Colonic mucosa (tissue), 4 donors: ENCODE measurements around the gene PSMG3. TPM values are rescaled to one million over a fixed set of nuclear protein-coding genes. Genes with fewer than 3 reads are reported as not detected.

Experiments used
- DNase-seq: peaks from one replicate; pipeline ENCODE4 v3.0.0-alpha.2; 2020
- H3K27ac ChIP-seq: fragments of 200-600 bp; one replicate; pipeline ENCODE4 v1.8.0; 2021
- H3K27me3 ChIP-seq: fragments of 200-600 bp; one replicate; pipeline ENCODE4 v1.8.0; 2021
- H3K36me3 ChIP-seq: fragments of 200-600 bp; one replicate; pipeline ENCODE4 v1.8.0; 2021
- H3K4me1 ChIP-seq: fragments of 200-600 bp; one replicate; pipeline ENCODE4 v1.8.0; 2021; ENCODE audit warnings: mild to moderate bottlenecking
- H3K4me3 ChIP-seq: fragments of 200-600 bp; one replicate; pipeline ENCODE4 v1.8.0; 2021
- H3K9ac ChIP-seq, 2 donors: one replicate each; pipeline ENCODE4 v1.7.0; 2013; ENCODE audit warnings: control low read depth in 2 of 2, low read depth in 2 of 2, low read length in 2 of 2
- H3K9me3 ChIP-seq: fragments of 200-600 bp; one replicate; pipeline ENCODE4 v1.8.0; 2021
- CTCF ChIP-seq: fragments of 200-600 bp; IDR thresholded peaks from one replicate; pipeline ENCODE4 v1.8.0; 2022; ENCODE audit warnings: antibody characterized with exemption, mild to moderate bottlenecking
- intact Hi-C: fragments of 100-400 bp; cut with DNase I; formaldehyde crosslinking; loops from one replicate; pipeline ENCODE4 v1.14.1; 2022
- total RNA-seq, 2 donors: library from RNA; stranded (reverse); fragmentation: NEBNext Ultra II Directional in 1 of 2; extraction: Animal tissue kit (Norgen Biotek cat#: 25700) in 1 of 2; gene quantifications; one replicate each; pipeline ENCODE4 v1.2.1, GENCODE V29; 2021
- donor health status: healthy.
- donor health status: DM: no; HTN: no; CAD: no.
- donor health status: DM: no; HTN: no; CAD: no.

PSMG3 gene
- total RNA-seq, 2 donors from 2014 or later = 28.7 to 45.8 TPM

GRCh38 chr7:1607001-1607400, 37.2 kb upstream of the PSMG3 start:
- H3K9me3 ChIP-seq = no peaks in the 10 kb centered on the region
- peaks cover 4% of the 10 kb centered on the region for H3K27me3 ChIP-seq
- no peak overlapping the region for H3K27ac ChIP-seq
- no peak overlapping the region for H3K4me3 ChIP-seq
- intact Hi-C loops = no loop called here
- no peak overlapping the region for H3K9ac ChIP-seq
- H3K4me1 ChIP-seq = no peaks in the 10 kb centered on the region
- no peaks in the 10 kb centered on the region for H3K36me3 ChIP-seq
- TF ChIP-seq CTCF = no peak
- no peak for DNase-seq

- DNase-seq = no peak
- Histone ChIP-seq H3K4me1 (no peaks in the 10 kb centered on the region), H3K27ac (no peak overlapping the region), H3K27me3 (peaks cover 4% of the 10 kb centered on the region), H3K9ac (no peak overlapping the region), H3K4me3 (no peak overlapping the region), H3K36me3 (no peaks in the 10 kb centered on the region), H3K9me3 (no peaks in the 10 kb centered on the region)
- intact Hi-C loops = no loop called here
- no peak for TF ChIP-seq CTCF
Observed at GRCh38 chr7:1604383-1604782, 34.6 kb upstream of the PSMG3 start.

DNA sequence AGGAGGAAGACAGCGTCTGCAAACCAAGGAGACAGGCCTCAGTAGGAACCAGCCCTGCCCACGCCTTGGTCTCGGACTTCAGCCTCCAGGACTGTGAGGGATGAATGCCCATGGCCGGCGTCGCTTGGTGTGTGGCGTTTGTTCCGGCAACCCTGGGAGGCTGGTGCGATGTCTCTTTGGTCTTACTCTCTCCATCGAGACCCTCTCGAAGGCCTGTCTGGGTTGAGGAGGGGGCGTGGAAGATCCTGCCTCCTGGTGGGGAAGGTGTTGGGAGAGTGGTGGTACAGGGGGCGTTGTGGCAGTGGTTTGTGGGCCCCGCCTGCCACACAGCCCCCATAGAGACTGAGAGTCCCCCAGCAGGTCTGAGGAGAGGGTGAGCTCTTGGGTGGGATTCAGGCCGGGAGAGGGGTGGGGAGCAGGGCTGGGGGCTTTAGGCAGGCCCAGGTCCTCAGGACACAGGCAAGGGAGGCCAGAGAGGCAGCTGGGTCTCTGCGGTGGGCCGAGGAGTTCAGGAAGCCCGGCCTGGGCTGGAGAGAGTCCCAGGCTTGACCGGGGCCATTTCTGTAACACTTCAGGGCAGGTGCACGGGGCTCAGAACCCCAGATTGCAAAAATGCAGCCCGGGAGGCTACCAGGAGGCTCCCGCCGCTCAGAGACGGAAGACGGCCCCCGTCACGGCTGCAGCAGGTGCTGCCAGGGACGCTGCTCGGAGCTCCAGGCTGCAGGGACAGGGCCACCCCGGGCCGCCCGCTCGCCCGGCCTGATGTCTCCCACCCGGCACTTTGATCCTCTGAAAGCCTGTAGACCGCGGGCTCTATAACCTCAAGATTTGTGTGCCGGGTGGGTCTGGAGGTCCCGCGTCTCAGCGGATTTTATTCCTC, 33.8 kb upstream of the PSMG3 start:
- H3K4me1 ChIP-seq = no peaks in the 10 kb centered on the region
- no peak overlapping the region for H3K9ac ChIP-seq
- H3K9me3 ChIP-seq = no peaks in the 10 kb centered on the region
- no peak overlapping the region for H3K27ac ChIP-seq
- intact Hi-C loops = no loop called here
- no peak for TF ChIP-seq CTCF
- no peak overlapping the region for H3K4me3 ChIP-seq
- no peaks in the 10 kb centered on the region for H3K36me3 ChIP-seq
- peaks cover 4% of the 10 kb centered on the region for H3K27me3 ChIP-seq
- no peak for DNase-seq

GRCh38 chr7:1602386-1602785, 32.6 kb upstream of the PSMG3 start:
- no peak for TF ChIP-seq CTCF
- no peak overlapping the region for H3K9ac ChIP-seq
- H3K36me3 ChIP-seq = no peaks in the 10 kb centered on the region
- H3K27me3 ChIP-seq = peaks cover 4% of the 10 kb centered on the region
- H3K4me3 ChIP-seq = no peak overlapping the region
- no peak for DNase-seq
- intact Hi-C loops = no loop called here
- no peak overlapping the region for H3K27ac ChIP-seq
- H3K9me3 ChIP-seq = no peaks in the 10 kb centered on the region
- no peaks in the 10 kb centered on the region for H3K4me1 ChIP-seq

DNA sequence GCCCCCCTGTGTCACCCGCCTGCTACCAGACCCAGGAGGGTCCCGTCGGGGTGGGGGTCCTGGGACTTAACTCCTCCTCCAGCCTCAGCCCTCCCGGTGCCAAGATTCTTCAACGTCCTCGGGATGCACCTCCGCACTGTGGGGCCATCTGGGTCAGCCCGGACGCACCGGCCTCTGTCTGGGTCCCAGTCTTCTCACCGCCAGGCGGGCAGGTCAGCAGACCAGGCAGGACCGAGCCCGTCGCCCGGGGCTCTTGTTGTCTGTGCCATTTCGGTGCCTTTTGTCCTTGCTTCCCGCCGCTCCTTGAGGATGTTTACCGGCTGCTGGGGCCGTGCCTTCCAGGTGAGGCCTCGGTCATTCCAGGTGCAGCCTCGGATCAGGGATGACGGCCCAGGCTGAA, 32.1 kb upstream of the PSMG3 start:
- no peak for DNase-seq
- Histone ChIP-seq H3K4me1 (no peaks in the 10 kb centered on the region), H3K9me3 (no peaks in the 10 kb centered on the region), H3K27ac (no peak overlapping the region), H3K27me3 (peaks cover 4% of the 10 kb centered on the region), H3K36me3 (no peaks in the 10 kb centered on the region), H3K4me3 (no peak overlapping the region), H3K9ac (no peak overlapping the region)
- no peak for TF ChIP-seq CTCF
- intact Hi-C loops = no loop called here
